SU-DHL-6 (cell line): ENCODE results near the gene PPP2R2C.

ENCODE experiments used
- H2AFZ ChIP-seq: fragments of 200-600 bp; sonication (generic); 2 replicates; pipeline ENCODE4 v1.6.1; 2014; ENCODE audit warnings: low read depth, mild to moderate bottlenecking, moderate library complexity, mixed read lengths, antibody characterized with exemption, low read length; ENCODE audit not compliant: severe bottlenecking
- H3F3A ChIP-seq: fragments of 200-600 bp; shearing (Covaris generic); 2 replicates; pipeline ENCODE4 v1.6.0; 2016; ENCODE audit warnings: antibody characterized with exemption, mild to moderate bottlenecking; ENCODE audit not compliant: insufficient read depth
- H3K27ac ChIP-seq: fragments of 200-600 bp; sonication (generic); 2 replicates; pipeline ENCODE4 v1.5.1; 2016; ENCODE audit warnings: low read depth, mild to moderate bottlenecking, low read length, moderate library complexity, mixed read lengths
- H3K27me3 ChIP-seq: fragments of 200-600 bp; sonication (generic), shearing (Covaris generic); 2 replicates; pipeline ENCODE4 v1.6.0; 2014; ENCODE audit warnings: mild to moderate bottlenecking, low read length
- H3K36me3 ChIP-seq: fragments of 200-600 bp; sonication (generic); 2 replicates; pipeline ENCODE4 v1.6.1; 2014; ENCODE audit warnings: mild to moderate bottlenecking, low read length, mixed read lengths
- H3K4me2 ChIP-seq: fragments of 300-600, 200-600 bp; shearing (Covaris generic), sonication (generic); 2 replicates; pipeline ENCODE4 v1.6.0; 2014; ENCODE audit warnings: low read length, low read depth, mild to moderate bottlenecking; ENCODE audit not compliant: poor library complexity, severe bottlenecking
- H3K4me3 ChIP-seq: fragments of 200-600 bp; sonication (generic); 2 replicates; pipeline ENCODE4 v1.5.1; 2014; ENCODE audit warnings: antibody characterized with exemption, low read length, mild to moderate bottlenecking, mixed read lengths; ENCODE audit not compliant: insufficient read depth, poor library complexity, severe bottlenecking
- H3K79me2 ChIP-seq: fragments of 200-600 bp; sonication (generic); 2 replicates; pipeline ENCODE4 v1.6.1; 2014; ENCODE audit warnings: mild to moderate bottlenecking, low read length, moderate library complexity; ENCODE audit not compliant: insufficient read depth
- H3K9ac ChIP-seq: fragments of 200-600 bp; sonication (generic); 2 replicates; pipeline ENCODE4 v1.7.0; 2014; ENCODE audit warnings: mild to moderate bottlenecking, low read length
- H3K9me2 ChIP-seq: fragments of 200-600 bp; sonication (generic); replicated peaks from 2 replicates; pipeline ENCODE4 v1.6.1; 2014; ENCODE audit warnings: low read length; ENCODE audit not compliant: insufficient read depth
- H3K9me3 ChIP-seq: fragments of 200-600 bp; sonication (generic); 2 replicates; pipeline ENCODE4 v1.6.1; 2014; ENCODE audit warnings: low read length, mixed read lengths; ENCODE audit not compliant: insufficient read depth
- H4K20me1 ChIP-seq: fragments of 200-600 bp; sonication (generic); 2 replicates; pipeline ENCODE4 v1.6.1; 2014; ENCODE audit warnings: low read depth, mild to moderate bottlenecking, antibody characterized with exemption, low read length, moderate library complexity, mixed read lengths
- EZH2phosphoT487 ChIP-seq: fragments of 200-600 bp; sonication (generic), shearing (Covaris generic); conservative IDR thresholded peaks from 2 replicates; pipeline ENCODE4 v1.6.1; 2018; ENCODE audit warnings: mild to moderate bottlenecking, antibody characterized with exemption, low read length, moderate library complexity, mixed read lengths
- TF ChIP-seq, protein P1 (sequence below): fragments of 200-600 bp; sonication (generic); IDR thresholded peaks from one replicate; pipeline ENCODE4 v1.5.1; 2017; ENCODE audit warnings: antibody characterized with exemption, mild to moderate bottlenecking, low read length, moderate library complexity; ENCODE audit not compliant: insufficient read depth, poor library complexity, severe bottlenecking

Gene PPP2R2C

DNA sequence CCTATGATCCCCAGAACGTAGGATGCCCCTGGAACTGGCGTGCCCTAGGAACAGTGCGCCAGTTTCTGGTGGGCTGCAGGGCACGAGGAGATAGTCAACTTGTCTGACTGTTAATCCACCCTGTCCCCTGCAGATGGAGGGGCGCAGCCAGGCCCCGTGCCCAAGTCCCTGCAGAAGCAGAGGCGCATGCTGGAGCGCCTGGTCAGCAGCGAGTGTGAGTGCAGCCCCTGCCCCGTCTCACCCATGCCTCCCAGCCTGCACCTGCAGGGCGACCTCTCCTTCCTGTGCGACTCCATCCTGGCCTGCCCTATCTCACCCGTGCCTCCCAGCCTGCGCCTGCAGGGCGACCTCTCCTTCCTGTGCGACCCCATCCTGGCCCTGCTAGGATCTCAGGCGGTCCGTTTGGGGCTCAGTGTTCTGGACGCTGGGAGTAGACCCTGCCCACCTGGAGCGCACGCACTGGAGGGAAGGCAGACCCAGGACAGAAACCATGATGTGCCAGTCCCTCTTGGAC is 180.6 kb downstream of the PPP2R2C start:
- H3K36me3 ChIP-seq = no peaks in the 10 kb centered on the region

DNA sequence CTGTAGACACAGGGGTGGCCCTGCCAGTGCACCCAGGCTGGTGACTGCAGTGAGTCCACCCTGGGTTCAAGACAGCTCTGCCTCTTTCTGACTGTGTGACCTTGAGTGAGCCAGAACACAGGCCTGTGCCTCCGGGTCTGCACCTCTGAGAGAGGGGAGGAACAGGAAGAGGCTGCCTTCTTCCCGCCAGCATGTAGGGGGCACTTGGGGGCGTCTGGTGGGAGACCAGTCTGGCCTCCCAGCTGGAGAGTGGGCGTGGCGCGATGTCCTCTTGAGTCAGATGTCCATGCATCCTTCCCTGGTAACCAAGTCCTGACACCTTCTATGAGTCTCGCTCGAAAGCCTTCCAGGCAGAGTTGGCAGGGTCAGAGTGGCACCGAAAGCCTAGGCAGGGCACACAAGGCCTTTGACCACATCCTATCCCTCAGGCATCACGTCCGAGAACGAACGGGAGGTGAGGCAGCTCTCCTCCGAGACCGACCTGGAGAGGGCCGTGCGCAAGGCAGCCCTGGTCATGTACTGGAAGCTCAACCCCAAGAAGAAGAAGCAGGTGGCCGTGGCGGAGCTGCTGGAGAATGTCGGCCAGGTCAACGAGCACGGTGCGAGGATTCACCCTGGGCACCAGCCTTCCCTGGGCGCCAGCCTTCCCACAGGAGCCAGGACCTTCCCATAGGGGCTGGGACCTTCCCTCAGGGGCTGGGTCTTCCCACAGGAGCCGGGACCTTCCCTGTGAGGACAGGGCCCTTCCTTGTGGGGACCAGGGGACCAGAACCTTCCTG is 181.5 kb downstream of the PPP2R2C start:
- H3K9me2 ChIP-seq = no peaks in the 10 kb centered on the region
- H3F3A ChIP-seq = no peaks in the 10 kb centered on the region
- no peaks in the 10 kb centered on the region for H3K36me3 ChIP-seq
- no peaks in the 10 kb centered on the region for H3K27me3 ChIP-seq
- H3K79me2 ChIP-seq = no peaks in the 10 kb centered on the region
- H3K9ac ChIP-seq = no peak overlapping the region
- no peaks in the 10 kb centered on the region for H4K20me1 ChIP-seq
- H3K4me3 ChIP-seq = no peak overlapping the region
- no peak overlapping the region for H3K4me2 ChIP-seq
- no peaks in the 10 kb centered on the region for H3K9me3 ChIP-seq
- H3K27ac ChIP-seq = no peak overlapping the region
- no peak for TF ChIP-seq EZH2phosphoT487
- H2AFZ ChIP-seq = no peak overlapping the region

More for the DNA sequence above, 180.6 kb downstream of the PPP2R2C start:
- H3F3A ChIP-seq = no peaks in the 10 kb centered on the region
- H3K9ac ChIP-seq = no peak overlapping the region
- no peaks in the 10 kb centered on the region for H3K27me3 ChIP-seq
- H3K27ac ChIP-seq = no peak overlapping the region
- no peak overlapping the region for H3K4me3 ChIP-seq
- no peaks in the 10 kb centered on the region for H3K9me2 ChIP-seq
- no peaks in the 10 kb centered on the region for H3K79me2 ChIP-seq
- no peaks in the 10 kb centered on the region for H4K20me1 ChIP-seq
- TF ChIP-seq, protein P1, sequence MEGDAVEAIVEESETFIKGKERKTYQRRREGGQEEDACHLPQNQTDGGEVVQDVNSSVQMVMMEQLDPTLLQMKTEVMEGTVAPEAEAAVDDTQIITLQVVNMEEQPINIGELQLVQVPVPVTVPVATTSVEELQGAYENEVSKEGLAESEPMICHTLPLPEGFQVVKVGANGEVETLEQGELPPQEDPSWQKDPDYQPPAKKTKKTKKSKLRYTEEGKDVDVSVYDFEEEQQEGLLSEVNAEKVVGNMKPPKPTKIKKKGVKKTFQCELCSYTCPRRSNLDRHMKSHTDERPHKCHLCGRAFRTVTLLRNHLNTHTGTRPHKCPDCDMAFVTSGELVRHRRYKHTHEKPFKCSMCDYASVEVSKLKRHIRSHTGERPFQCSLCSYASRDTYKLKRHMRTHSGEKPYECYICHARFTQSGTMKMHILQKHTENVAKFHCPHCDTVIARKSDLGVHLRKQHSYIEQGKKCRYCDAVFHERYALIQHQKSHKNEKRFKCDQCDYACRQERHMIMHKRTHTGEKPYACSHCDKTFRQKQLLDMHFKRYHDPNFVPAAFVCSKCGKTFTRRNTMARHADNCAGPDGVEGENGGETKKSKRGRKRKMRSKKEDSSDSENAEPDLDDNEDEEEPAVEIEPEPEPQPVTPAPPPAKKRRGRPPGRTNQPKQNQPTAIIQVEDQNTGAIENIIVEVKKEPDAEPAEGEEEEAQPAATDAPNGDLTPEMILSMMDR = no peak
- no peak for TF ChIP-seq EZH2phosphoT487
- H3K4me2 ChIP-seq = no peak overlapping the region
- H3K9me3 ChIP-seq = no peaks in the 10 kb centered on the region
- H2AFZ ChIP-seq = no peak overlapping the region

DNA sequence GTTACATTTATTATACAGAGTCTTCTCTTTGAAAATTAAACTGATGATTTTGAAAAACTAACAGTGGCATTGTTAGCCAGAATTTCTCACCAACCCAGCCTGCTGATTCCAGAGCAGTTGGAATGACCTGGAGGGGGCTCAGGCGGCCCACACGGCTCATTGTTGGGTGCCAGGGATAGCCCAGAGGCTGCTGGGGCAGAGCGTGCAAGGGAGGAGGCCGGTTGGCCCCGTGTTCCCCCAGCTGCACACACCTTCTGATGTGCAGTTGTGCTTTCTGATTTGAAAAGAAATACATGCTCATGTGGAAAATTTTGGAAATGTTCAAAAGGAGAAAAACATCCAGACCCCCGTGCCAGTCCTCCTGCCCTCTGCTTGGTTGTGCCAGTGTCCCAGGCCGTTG is 182.2 kb downstream of the PPP2R2C start:
- no peak overlapping the region for H3K27ac ChIP-seq

More for the DNA sequence above, 182.2 kb downstream of the PPP2R2C start:
- Histone ChIP-seq H3K4me3 (no peak overlapping the region), H3K27me3 (no peaks in the 10 kb centered on the region), H2AFZ (no peak overlapping the region), H3K9ac (no peak overlapping the region), H3K79me2 (no peaks in the 10 kb centered on the region), H4K20me1 (no peaks in the 10 kb centered on the region), H3K9me3 (no peaks in the 10 kb centered on the region), H3K9me2 (no peaks in the 10 kb centered on the region), H3F3A (no peaks in the 10 kb centered on the region), H3K4me2 (no peak overlapping the region), H3K36me3 (no peaks in the 10 kb centered on the region)
- TF ChIP-seq, protein P1 = no peak
- TF ChIP-seq EZH2phosphoT487 = no peak
